KMS-11 (cell line): ENCODE data around the gene NUP98.

Experiments
- H2AFZ ChIP-seq: fragments of 200-600 bp; sonication (generic); 2 replicates; pipeline ENCODE4 v1.6.1; 2016; ENCODE audit warnings: antibody characterized with exemption, mixed run types, low read depth
- H3K27ac ChIP-seq: fragments of 200-600 bp; sonication (generic); 2 replicates; pipeline ENCODE4 v1.6.1; 2016; ENCODE audit warnings: mild to moderate bottlenecking, mixed run types
- H3K27me3 ChIP-seq: fragments of 200-600 bp; sonication (generic); 2 replicates; pipeline ENCODE4 v1.6.1; 2017; ENCODE audit warnings: mild to moderate bottlenecking, low read depth, mixed run types, moderate library complexity; ENCODE audit not compliant: insufficient read depth
- H3K36me3 ChIP-seq: fragments of 200-600 bp; sonication (generic); 2 replicates; pipeline ENCODE4 v1.6.1; 2017; ENCODE audit warnings: mild to moderate bottlenecking, mixed run types; ENCODE audit not compliant: insufficient read depth
- H3K4me1 ChIP-seq: fragments of 200-600 bp; sonication (generic); 2 replicates; pipeline ENCODE4 v1.6.1; 2016; ENCODE audit warnings: mild to moderate bottlenecking, low read depth, mixed run types; ENCODE audit not compliant: poor library complexity, severe bottlenecking
- H3K4me2 ChIP-seq: fragments of 200-600 bp; sonication (generic); 2 replicates; pipeline ENCODE4 v1.7.0; 2016; ENCODE audit warnings: mild to moderate bottlenecking, mixed run types
- H3K4me3 ChIP-seq: fragments of 200-600 bp; sonication (generic); IDR thresholded peaks from 2 replicates; pipeline ENCODE4 v1.6.1; 2017; ENCODE audit warnings: low read depth, low read length, mixed read lengths; ENCODE audit not compliant: insufficient read depth
- H3K79me2 ChIP-seq: fragments of 200-600 bp; sonication (generic); 2 replicates; pipeline ENCODE4 v1.6.1; 2016; ENCODE audit warnings: low read depth, mixed run types; ENCODE audit not compliant: insufficient read depth
- H3K9ac ChIP-seq: fragments of 200-600 bp; sonication (generic); 2 replicates; pipeline ENCODE4 v1.6.1; 2016; ENCODE audit warnings: mild to moderate bottlenecking, mixed run types
- H4K20me1 ChIP-seq: fragments of 200-600 bp; sonication (generic); 2 replicates; pipeline ENCODE4 v1.6.1; 2016; ENCODE audit warnings: mild to moderate bottlenecking, mixed run types; ENCODE audit not compliant: insufficient read depth
- TF ChIP-seq, protein P1 (sequence below): fragments of 200-600 bp; sonication (generic); conservative IDR thresholded peaks from 2 replicates; pipeline ENCODE4 v1.6.1; 2017; ENCODE audit warnings: low read depth, mild to moderate bottlenecking, antibody characterized with exemption, low read length, moderate library complexity, mixed read lengths

The NUP98 gene

DNA sequence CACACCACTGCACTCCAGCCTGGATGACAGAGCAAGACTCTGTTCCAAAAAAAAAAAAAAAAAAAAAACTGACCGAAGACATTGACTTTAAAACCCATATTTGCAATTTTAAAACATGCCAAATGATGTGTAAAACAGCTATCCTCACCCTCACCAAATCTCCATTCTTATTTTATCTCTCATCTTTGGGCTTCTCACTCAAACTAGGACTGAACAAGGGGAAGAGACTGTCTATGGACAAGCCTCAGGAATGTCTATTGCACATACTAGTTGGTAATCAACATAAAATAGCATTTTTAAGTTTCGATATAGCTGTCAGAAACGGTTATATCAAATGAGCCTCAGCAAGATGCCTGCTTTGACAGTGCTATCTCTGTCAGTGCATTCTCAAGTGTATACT lies 118.3 kb downstream of the NUP98 start:
- Histone ChIP-seq H3K27ac (no peak overlapping the region), H2AFZ (no peak overlapping the region), H4K20me1 (no peaks in the 10 kb centered on the region), H3K4me1 (peaks cover 16% of the 10 kb centered on the region), H3K4me3 (no peak overlapping the region), H3K79me2 (no peaks in the 10 kb centered on the region), H3K27me3 (no peaks in the 10 kb centered on the region), H3K36me3 (peaks cover 15% of the 10 kb centered on the region; the same call in 1 of the 2 replicates), H3K9ac (no peak overlapping the region), H3K4me2 (no peak overlapping the region)
- TF ChIP-seq, protein P1, sequence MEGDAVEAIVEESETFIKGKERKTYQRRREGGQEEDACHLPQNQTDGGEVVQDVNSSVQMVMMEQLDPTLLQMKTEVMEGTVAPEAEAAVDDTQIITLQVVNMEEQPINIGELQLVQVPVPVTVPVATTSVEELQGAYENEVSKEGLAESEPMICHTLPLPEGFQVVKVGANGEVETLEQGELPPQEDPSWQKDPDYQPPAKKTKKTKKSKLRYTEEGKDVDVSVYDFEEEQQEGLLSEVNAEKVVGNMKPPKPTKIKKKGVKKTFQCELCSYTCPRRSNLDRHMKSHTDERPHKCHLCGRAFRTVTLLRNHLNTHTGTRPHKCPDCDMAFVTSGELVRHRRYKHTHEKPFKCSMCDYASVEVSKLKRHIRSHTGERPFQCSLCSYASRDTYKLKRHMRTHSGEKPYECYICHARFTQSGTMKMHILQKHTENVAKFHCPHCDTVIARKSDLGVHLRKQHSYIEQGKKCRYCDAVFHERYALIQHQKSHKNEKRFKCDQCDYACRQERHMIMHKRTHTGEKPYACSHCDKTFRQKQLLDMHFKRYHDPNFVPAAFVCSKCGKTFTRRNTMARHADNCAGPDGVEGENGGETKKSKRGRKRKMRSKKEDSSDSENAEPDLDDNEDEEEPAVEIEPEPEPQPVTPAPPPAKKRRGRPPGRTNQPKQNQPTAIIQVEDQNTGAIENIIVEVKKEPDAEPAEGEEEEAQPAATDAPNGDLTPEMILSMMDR = no peak

DNA sequence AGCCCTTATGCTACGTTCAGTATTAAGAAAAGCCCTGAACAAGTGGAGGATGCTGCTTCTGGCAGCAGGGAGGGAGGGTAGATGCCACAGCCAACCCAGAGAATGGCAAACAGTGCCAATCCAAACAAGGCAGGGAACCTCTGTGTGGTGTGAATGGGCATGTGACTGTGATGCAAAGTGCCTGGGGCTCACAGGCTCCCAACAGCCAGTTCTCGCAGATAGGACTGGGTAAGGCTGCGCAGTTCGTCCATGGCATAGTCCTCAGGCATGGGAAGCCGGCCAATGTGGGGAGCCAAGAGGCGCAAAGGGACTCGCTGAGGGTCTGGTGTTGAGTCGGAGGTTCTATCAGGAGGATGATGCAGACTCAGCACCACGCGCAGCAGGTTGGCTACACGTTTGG lies 121.4 kb downstream of the NUP98 start:
- peaks cover 10% of the 10 kb centered on the region; the same call in 1 of the 2 replicates for H3K36me3 ChIP-seq

DNA sequence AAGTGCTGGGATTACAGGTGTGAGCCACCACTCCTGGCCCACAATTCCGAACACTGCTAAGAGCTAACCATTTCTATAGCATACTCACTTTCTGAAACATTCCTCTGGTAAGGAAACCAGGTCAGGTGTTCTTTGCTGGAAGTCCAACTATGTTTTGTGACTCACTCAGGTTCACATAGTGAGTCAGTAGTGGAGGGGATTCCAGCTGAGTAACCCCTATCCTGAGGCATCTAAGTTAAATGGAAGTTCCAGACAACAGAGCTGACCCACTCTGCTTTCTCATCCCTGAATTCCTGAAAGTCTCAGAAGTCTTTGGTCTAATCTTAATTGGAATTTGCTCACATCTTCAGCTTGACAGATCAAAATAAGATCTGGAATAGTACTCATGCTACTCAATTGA lies 123.2 kb downstream of the NUP98 start:
- H4K20me1 ChIP-seq = no peaks in the 10 kb centered on the region
- H3K9ac ChIP-seq = no peak overlapping the region
- H3K27me3 ChIP-seq = no peaks in the 10 kb centered on the region
- peaks cover 1% of the 10 kb centered on the region; the same call in 1 of the 2 replicates for H3K36me3 ChIP-seq
- no peak overlapping the region for H3K4me2 ChIP-seq
- no peak overlapping the region for H3K27ac ChIP-seq
- no peaks in the 10 kb centered on the region for H3K4me1 ChIP-seq
- H2AFZ ChIP-seq = no peak overlapping the region
- no peak overlapping the region for H3K4me3 ChIP-seq
- TF ChIP-seq, protein P1 = no peak
- H3K79me2 ChIP-seq = no peaks in the 10 kb centered on the region

More for the DNA sequence above, 121.4 kb downstream of the NUP98 start:
- H3K4me2 ChIP-seq = no peak overlapping the region
- H2AFZ ChIP-seq = no peak overlapping the region
- H3K79me2 ChIP-seq = no peaks in the 10 kb centered on the region
- H3K27ac ChIP-seq = no peak overlapping the region
- H3K4me1 ChIP-seq = no peaks in the 10 kb centered on the region
- no peak overlapping the region for H3K9ac ChIP-seq
- TF ChIP-seq, protein P1 = no peak
- H3K4me3 ChIP-seq = no peak overlapping the region
- no peaks in the 10 kb centered on the region for H4K20me1 ChIP-seq
- H3K27me3 ChIP-seq = no peaks in the 10 kb centered on the region

DNA sequence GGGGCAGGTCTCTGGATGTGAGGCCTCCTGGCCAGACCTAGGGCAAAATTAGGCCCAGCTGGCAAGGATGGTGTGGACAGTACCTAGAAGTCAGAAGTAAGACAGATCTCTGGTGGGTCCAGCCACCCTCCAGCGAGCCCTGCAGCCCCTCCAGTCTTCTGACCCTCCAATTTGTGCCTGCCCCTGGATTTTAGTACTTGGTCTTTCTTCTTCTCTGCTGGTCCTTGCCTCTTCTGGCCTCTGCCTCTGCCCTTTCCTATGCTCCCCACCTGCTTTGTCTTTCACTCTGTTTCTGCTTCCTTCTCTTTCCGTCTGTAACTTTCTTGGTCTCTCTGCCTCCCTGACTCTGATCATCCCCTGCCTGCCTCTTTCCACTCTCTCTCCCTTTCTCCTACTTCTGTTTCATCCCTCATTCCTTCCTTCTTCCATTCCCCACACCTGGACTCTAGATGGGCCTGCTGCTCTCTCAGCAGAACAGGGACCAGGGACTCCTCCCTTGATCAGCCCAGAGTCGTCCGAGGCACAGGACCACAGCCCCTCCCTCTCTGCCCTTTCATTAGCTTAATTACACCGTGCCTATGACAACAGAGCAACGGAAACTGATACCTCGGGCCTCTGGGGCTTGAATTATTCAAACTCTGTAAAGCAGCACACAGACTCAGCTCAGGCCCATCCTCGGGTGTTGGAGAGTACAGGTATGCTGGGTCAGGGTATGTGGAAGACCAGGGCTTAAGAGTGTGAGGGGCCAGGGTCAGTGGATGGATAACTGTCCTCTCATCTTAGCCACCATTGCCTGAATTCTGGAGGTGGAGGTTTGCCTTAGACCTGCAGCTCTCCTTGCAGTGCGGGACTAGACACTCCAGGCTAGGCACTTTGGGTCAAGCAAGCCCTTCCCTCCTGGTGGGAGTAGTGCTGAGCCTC lies 125.8 kb downstream of the NUP98 start, which contains the start of gene CHRNA10:
TSS of gene CHRNA10 (minus strand) at position 51 of the 921 bp plus-strand sequence. CDS start 72 bp downstream, outside the sequence.
- TF ChIP-seq, protein P1 = no peak
- no peaks in the 10 kb centered on the region for H3K27me3 ChIP-seq
- no peaks in the 10 kb centered on the region for H4K20me1 ChIP-seq
- no peak within 1 kb of the TSS for H3K4me2 ChIP-seq
- no peaks in the 10 kb centered on the region for H3K79me2 ChIP-seq
- no peak within 1 kb of the TSS for H3K27ac ChIP-seq
- no peak within 1 kb of the TSS for H3K9ac ChIP-seq
- no peaks in the 10 kb centered on the region for H3K36me3 ChIP-seq
- H3K4me1 ChIP-seq = no peaks in the 10 kb centered on the region
- H2AFZ ChIP-seq = no peak within 1 kb of the TSS
- no peak within 1 kb of the TSS for H3K4me3 ChIP-seq
